Stimulated activated CD4-positive, alpha-beta T cell treated with anti-CD3 and anti-CD28 coated beads, Interleukin-1b, Interleukin-23, amount 100 ng/mL, for 24 hours (primary cell): ENCODE data around the gene ZNF267.
"Not testable (repeated sequence)": the region's sequence is repeated elsewhere in the genome, so short reads cannot be mapped to it uniquely, and the experiment has no call there.

ENCODE experiments used
- DNase-seq, 4 experiments: peaks; one replicate each; pipeline ENCODE4 v3.0.0-alpha.2; 2020; ENCODE audit warnings: low read depth in 4 of 4, low spot score in 1 of 4

The ZNF267 gene

DNA sequence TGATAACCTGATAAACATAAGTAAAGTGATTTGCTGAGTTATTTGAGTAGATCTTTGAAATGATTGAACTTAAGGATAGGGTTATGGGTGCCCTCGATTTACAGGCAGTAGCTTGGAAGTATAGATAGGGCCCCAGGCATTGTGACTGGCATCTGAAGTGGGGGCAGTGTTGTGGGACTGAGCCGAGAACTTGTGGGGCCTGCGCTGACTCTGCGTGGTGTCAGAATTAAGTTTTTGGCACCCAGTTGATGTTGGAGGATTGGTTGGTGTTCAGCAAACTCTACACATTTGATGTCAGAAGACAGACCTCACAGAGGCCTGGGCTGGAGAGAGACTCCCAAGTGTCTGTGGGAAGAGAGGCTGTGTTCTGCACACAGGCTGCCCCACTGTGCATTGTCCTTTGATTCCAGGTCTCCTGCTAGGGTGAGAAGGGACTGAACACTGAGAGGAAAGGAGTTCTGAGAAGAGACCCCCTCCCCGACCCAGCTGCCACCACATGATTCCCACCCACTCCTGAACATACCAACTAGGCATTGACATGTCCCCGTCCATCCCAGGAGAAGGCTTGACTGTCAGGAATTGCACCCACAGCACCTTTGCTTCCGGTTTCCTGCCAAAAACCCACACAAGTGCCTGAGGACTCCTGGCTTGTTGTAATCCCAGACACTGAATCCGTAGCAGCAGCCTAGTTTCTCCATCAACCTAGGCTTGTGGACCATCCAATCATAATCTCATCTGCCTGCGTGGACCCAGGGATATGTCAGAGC lies 4.5 kb downstream of the ZNF267 start:
- DNase-seq: no peak

DNA sequence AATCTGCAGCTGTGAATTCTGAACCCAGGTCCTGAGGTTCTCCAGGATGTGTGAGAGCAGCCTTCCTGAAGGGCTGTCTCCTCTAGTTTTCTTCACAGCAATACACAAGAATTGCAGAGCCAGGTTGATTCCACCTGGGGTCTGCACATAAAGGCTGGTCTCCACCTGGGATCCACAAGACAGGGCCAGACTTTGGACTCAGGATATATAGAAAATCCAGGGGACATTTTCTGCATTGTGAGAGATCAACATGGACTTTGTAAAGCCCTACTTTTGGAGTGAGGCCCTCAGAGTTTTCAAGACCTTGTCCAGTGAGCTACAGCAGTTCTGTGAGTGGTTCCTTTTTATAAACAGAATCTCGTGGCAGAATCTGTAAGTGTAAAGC lies 6.3 kb downstream of the ZNF267 start:
- no peak for DNase-seq

DNA sequence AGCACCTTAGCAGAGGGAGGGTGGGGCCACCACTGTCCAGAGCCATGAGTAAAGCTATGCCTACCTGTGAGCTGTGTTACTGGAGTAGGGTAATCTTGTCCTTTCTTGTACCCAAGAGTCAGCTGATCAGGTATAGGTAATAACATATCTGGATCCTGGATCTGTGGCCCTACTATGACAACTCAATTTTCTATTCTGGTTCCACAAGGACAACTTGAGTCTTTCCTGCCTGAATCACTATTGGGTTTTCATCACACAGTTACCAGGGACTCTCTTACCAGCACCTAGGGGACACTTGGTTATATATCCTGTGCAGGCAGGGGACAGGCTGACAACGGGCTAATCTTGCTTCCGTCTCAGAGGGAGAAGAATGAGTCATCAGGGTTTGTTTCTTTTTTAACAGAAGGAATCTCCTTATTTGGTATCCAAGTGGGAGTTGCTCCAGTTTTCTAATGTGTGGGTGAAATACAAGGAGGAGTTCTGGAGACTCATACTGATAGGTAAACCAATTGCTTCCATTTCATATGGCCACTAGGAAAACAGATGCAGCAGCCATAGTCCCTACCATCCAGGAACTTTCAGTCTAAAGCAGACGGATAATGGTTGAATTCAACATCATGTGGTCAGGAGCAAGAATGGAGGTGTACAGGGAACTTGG lies 6.8 kb downstream of the ZNF267 start:
- no peak for DNase-seq

DNA sequence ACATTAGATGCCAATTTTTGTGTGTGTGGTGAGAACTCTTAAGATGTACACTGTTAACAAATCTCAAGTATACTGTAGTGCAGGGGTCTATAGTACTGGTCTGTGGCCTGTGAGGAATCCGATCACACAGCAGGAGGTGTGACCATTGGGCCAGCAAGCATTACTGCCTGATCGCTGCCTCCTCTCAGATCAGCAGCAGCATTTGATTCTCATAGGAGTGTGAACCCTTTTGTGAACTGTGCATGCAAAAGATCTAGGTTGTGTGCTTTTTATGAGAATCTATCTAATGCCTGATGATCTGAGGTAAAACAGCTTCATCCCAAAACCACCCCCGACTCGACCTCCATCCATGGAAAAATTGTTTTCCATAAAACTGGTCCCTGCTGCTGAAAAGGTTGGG lies 12.6 kb downstream of the ZNF267 start:
- no peak for DNase-seq

DNA sequence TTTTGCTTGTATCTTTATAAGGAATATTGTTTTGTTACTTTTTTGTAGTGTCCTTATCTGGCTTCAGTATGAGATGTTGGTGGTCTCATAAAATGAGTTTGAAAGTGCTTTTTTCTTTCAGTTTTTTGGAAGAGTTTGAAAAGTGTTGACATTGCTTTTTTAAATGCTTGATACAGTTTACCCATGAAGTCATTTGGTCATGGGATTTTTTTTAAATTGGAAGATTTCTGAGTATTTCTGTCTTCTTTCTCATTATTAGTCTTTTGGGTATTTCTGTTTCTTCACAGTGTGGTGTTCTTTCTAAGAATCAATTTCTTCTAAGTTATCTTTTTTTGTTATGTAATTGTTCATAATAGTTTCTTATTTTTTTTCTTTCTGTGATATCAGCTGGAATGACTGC lies 15.1 kb downstream of the ZNF267 start:
- DNase-seq: no peak

DNA sequence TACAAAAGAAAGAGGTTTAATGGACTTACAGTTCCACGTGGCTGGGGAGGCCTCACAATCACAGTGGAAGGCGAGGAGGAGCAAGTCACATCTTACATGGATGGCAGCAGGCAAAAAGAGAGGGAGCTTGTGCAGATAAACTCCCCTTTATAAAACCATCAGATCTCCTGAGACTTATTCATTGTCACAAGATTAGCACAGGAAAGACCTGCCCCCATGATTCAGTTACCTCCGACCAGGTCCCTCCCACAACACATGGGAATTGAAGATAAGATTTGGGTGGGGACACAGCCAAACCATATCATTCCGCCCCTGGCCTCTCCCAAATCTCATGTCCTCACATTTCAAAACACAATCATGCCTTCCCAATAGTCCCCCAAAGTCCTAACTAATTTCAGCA lies 18.5 kb downstream of the ZNF267 start:
- DNase-seq: not testable (repeated sequence)

DNA sequence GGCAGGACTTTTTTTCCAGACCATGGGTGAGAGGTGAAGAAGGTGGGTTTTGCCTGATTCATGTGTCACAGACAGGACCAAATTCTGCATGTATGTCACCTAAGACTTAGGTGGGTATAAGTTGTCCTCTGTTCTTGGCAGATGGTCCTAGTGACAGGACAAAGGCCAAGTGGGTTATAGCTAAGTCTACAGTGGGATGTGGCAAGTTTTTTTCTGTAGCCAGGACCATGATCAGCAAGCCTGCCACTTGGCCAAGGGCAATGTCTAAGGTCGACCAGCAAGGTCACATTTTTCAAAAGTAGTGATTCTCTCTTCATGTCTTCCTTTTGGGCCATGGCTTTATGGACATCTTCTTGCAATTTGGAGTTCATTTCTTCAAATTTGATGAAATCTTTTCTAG lies 20.2 kb downstream of the ZNF267 start:
- DNase-seq: no peak

DNA sequence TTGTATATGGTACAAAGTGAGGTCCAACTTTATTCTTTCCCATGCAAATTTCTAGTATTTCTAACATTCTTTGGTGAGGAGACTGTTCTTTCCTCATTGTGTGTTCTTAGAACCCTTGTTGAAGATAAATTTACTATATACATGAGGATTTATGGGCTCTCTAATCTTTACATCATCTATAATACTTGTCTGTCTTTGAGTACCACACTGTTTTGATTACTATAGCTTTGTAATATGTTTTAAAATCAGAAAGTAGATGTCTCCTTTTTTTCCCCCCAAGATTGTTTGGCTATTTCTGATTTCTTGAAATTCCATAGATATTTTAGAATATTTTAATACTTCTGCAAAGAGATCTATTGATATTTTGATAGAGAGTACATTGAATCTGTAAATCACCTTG lies 23.7 kb downstream of the ZNF267 start:
- no peak for DNase-seq

DNA sequence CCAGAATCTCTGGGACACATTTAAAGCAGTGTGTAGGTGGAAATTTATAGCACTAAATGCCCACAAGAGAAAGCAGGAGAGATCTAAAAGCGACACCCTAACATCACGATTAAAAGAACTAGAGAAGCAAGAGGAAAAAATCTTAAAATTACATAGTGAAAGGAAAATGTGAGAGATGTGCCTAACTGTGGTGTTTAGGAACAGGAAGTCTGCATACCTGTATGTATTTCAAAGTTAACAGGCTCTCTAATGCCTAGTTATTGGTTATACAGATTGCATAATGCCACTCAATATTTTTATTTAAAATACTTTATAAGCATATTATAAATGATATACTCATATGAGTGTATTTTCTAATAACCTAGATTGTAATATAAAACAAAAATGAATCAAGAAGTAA lies 25.9 kb downstream of the ZNF267 start:
- no peak for DNase-seq

DNA sequence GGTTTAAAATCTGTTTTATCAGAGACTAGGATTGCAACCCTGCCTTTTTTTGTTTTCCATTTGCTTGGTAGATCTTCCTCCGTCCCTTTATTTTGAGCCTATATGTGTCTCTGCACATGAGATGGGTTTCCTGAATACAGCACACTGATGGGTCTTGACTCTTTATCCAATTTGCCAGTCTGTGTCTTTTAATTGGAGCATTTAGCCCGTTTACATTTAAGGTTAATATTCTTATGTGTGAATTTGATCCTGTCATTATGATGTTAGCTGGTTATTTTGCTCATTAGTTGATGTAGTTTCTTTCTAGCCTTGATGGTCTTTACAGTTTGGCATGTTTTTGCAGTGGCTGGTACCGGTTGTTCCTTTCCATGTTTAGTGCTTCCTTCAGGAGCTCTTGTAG lies 31.0 kb downstream of the ZNF267 start:
- DNase-seq: not testable (repeated sequence)

DNA sequence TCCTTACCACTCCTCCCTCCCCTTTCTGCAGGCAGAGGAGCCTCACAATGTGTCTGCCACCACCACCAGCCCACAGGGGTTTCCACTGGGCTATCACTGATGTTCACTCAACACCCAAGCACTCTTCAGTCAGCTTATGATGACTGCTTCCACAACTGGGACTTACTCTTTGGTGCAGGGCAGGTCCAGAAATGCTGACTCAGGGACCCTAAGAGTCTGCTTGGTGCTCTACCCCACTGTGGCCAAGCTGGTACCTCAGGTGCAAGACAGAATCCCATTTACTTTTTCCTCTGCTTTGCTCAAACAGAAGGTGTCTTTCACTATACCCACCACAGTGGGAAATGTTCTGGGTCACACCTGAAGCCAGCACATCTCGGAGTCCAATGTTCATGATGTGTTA lies 40.1 kb downstream of the ZNF267 start:
- DNase-seq: no peak

DNA sequence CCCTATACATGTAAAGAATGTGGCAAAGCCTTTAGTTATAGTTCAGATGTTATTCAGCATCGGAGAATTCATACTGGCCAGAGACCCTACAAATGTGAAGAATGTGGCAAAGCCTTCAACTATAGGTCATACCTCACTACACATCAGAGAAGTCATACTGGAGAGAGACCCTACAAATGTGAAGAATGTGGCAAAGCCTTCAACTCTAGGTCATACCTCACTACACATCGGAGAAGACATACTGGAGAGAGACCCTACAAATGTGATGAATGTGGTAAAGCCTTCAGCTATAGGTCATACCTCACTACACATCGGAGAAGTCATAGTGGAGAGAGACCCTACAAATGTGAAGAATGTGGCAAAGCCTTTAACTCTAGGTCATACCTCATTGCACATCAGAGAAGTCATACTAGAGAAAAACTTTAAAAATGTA lies 42.5 kb downstream of the ZNF267 start:
- DNase-seq: no peak

DNA sequence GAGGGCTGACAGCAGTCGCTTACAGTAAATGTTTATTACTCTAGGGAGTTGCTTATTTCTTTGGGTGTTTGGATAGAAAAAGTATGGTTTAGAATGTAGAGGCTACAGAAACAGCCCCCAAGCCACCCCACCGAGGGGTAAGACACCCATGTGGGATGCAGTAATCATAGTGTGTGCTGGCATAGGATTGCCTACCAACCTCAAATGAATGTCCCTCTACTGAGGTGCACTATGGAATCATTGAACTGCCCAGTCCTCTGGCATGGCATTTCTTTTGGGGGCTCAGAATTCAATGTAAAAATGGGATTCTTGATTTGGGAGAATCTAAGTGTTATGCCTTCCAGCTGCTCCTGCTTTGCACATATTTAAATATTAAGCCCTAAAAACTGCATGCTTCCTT lies 46.8 kb downstream of the ZNF267 start:
- DNase-seq: no peak

DNA sequence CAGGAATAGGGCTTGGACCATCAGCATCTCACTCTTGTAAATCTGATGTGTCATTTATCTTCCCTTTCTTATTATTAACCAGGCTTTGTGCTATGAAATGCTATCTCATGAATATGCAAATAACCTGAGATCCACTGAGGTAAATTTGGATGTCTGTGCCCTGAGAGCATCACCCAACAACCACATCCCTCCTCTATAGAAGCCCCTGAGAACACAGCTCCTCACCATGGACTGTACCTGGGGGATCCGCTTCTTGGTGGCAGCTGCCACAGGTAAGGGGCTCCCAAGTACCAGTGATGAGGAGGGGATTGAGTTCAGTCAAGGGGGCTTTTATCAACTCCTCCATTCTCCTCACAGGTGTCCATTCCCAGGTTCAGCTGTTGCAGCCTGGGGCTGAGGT lies 78.2 kb downstream of the ZNF267 start:
- DNase-seq: not testable (repeated sequence)

DNA sequence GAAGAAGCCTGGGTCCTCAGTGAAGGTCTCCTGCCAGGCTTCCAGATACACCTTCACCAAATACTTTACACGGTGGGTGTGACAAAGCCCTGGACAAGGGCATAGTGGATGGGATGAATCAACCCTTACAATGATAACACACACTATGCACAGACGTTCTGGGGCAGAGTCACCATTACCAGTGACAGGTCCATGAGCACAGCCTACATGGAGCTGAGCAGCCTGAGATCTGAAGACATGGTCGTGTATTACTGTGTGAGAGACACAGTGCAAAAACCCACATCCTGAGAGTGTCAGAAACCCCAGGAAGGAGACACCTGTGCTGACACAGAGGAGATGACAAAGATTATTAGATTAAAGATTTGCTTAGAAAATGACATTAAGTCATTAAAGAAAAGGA lies 78.6 kb downstream of the ZNF267 start:
- not testable (repeated sequence) for DNase-seq

DNA sequence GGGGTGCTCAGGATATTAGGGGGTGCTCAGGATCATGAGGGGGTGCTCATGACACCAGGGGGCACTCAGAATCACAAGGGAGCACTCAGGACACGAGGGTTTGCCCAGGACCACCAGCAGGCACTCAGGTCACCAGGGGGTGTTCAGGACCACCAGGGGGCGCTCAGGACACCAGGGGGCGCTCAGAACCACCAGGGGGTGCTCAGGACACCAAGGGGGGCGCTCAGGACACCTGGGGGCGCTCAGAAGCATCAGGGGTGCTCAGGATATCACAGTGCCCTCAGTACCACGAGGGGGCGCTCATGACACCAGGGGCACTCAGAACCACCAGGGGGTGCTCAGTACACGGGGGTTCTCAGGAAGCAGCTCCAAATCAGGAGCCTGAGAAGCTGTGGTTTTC lies 82.6 kb downstream of the ZNF267 start:
- not testable (repeated sequence) for DNase-seq

DNA sequence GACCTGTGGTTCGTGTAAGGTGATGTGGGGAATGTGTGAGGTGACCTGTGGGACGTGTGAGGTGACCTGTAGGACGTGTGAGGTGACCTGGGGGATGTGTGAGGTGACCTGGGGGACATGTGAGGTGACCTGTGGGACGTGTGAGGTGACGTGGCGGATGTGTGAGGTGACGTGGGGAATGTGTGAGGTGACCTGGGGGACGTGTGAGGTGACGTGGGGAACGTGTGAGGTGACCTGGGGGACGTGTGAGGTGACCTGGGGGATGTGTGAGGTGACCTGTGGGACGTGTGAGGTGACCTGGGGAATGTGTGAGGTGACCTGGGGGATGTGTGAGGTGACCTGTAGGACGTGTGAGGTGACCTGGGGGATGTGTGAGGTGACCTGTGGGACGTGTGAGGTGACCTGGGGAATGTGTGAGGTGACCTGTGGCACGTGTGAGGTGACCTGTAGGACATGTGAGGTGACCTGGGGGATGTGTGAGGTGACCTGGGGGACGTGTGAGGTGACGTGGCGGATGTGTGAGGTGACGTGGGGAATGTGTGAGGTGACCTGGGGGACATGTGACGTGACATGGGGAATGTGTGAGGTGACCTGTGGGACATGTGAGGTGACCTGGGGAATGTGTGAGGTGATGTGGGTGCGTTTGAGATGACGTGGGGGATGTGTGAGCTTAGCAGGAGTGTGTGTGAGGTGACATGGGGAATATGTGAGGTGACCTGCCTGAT lies 86.7 kb downstream of the ZNF267 start:
- DNase-seq: not testable (repeated sequence)
